Thyroid gland (tissue), 4 donors: ENCODE results near the gene SYT1. TPM values are rescaled to one million over a fixed set of nuclear protein-coding genes. Genes with fewer than 3 reads are reported as not detected.

Experiments
- DNase-seq, 2 donors: peaks; one replicate each; pipeline ENCODE4 v3.0.0-alpha.2; 2019
- H3K27ac ChIP-seq, 3 donors: fragments of 200-600 bp; sonication (generic); 1 replicate in 2 of 3; 2 replicates in 1 of 3; pipeline ENCODE4 v1.5.1; 2016 to 2019; ENCODE audit warnings: mild to moderate bottlenecking in 1 of 3, moderate library complexity in 1 of 3
- H3K27me3 ChIP-seq: fragments of 200-600 bp; sonication (generic); one replicate; pipeline ENCODE4 v1.5.1; 2019
- H3K36me3 ChIP-seq, 2 donors: fragments of 200-600 bp; sonication (generic); one replicate each; pipeline ENCODE4 v1.5.1; 2016 to 2019
- H3K4me1 ChIP-seq, 2 donors: fragments of 200-600 bp; sonication (generic); one replicate each; pipeline ENCODE4 v1.5.1; 2017 to 2019
- H3K4me3 ChIP-seq, 3 donors: fragments of 200-600 bp; sonication (generic); replicated peaks in 1 of 3; 1 replicate in 2 of 3; 2 replicates in 1 of 3; pipeline ENCODE4 v1.5.1; 2016; ENCODE audit warnings: mild to moderate bottlenecking in 1 of 3
- H3K9me3 ChIP-seq: fragments of 200-600 bp; sonication (generic); one replicate; pipeline ENCODE4 v1.5.1; 2017
- CTCF ChIP-seq, 6 experiments: fragments of 200-600 bp in 3 of 6; fragments of 450-650 bp in 3 of 6; sonication (generic) in 3 of 6; IDR thresholded peaks; one replicate each; pipeline ENCODE4 v1.5.1; 2016 to 2019; ENCODE audit warnings: antibody characterized with exemption in 6 of 6, mild to moderate bottlenecking in 2 of 6, inconsistent platforms in 1 of 6, moderate library complexity in 1 of 6
- POLR2A ChIP-seq, 2 donors: fragments of 450-650 bp; IDR thresholded peaks; one replicate each; pipeline ENCODE4 v1.6.1; 2017; ENCODE audit warnings: antibody characterized with exemption in 2 of 2, mild to moderate bottlenecking in 2 of 2, moderate library complexity in 1 of 2
- WGBS, 2 donors: methylation state at CpG; one replicate each; pipeline ENCODE4 v1.1.5; 2017; 5-methylcytosine and 5-hydroxymethylcytosine counted together
- intact Hi-C: fragments of 100-400 bp; cut with DNase I; formaldehyde crosslinking; loops from one replicate; pipeline ENCODE4 v1.15.1; 2023
- total RNA-seq, 4 donors: library from RNA; depleted of rRNA; stranded (reverse); fragments of >200 nt; gene quantifications; one replicate each; pipeline ENCODE4 v1.2.3, GENCODE V29; 2016

SYT1 gene
- total RNA-seq, 4 donors from 2014 or later: 0.58 to 2.4 (median 1.2) TPM

- no peak for TF ChIP-seq CTCF (IDR thresholded peaks at IDR 0.05)
- no peak for TF ChIP-seq POLR2A (IDR thresholded peaks at IDR 0.05)
- intact Hi-C loops: no loop called here
- Histone ChIP-seq H3K27me3 (no peaks in the 10 kb centered on the region), H3K36me3 (no peaks in the 10 kb centered on the region), H3K4me3 (no peak overlapping the region), H3K4me1 (peaks cover 0 to 6% of the 10 kb centered on the region in 2 donors), H3K27ac (no peak overlapping the region), H3K9me3 (no peaks in the 10 kb centered on the region)
- DNase-seq: peak; percentile 4 to 26
These were observed 579.5 kb downstream of the SYT1 start for GRCh38 chr12:79444089-79444488.

- Histone ChIP-seq H3K4me1 (peaks cover 0 to 11% of the 10 kb centered on the region in 2 donors), H3K27me3 (no peaks in the 10 kb centered on the region), H3K36me3 (no peaks in the 10 kb centered on the region), H3K27ac (no peak overlapping the region), H3K4me3 (no peak overlapping the region), H3K9me3 (no peaks in the 10 kb centered on the region)
- no peak for DNase-seq
- TF ChIP-seq CTCF (IDR thresholded peaks at IDR 0.05) (no peak), POLR2A (IDR thresholded peaks at IDR 0.05) (no peak)
- intact Hi-C loops: no loop called here
- WGBS, 2 donors: 95 to 96% methylated on average over 11 of the region's 11 CpGs
These were observed 584.2 kb downstream of the SYT1 start for GRCh38 chr12:79448816-79449215.

- Histone ChIP-seq H3K36me3 (no peaks in the 10 kb centered on the region), H3K27me3 (no peaks in the 10 kb centered on the region), H3K4me1 (peaks cover 0 to 5% of the 10 kb centered on the region in 2 donors), H3K4me3 (no peak overlapping the region), H3K9me3 (no peaks in the 10 kb centered on the region), H3K27ac (peak overlapping the region in 1 of 3 donors; percentile 18)
- TF ChIP-seq POLR2A (IDR thresholded peaks at IDR 0.05): no peak
- DNase-seq: no peak
- intact Hi-C loops: no loop called here
These were observed 586.8 kb downstream of the SYT1 start for GRCh38 chr12:79451365-79451764.

GRCh38 chr12:79451978-79452377 is 587.4 kb downstream of the SYT1 start:
- TF ChIP-seq CTCF (IDR thresholded peaks at IDR 0.05) (no peak), POLR2A (IDR thresholded peaks at IDR 0.05) (no peak)
- 45 to 71% methylated on average over 6 of the region's 6 CpGs for WGBS, 2 donors
- intact Hi-C loops: no loop called here
- H3K27me3 ChIP-seq: no peaks in the 10 kb centered on the region
- no peaks in the 10 kb centered on the region for H3K9me3 ChIP-seq
- peak; percentile 18 to 59 for DNase-seq
- H3K4me3 ChIP-seq: no peak overlapping the region
- H3K4me1 ChIP-seq: peaks cover 0 to 5% of the 10 kb centered on the region in 2 donors
- H3K27ac ChIP-seq: peak overlapping the region in 2 of 3 donors; percentile 1 to 18
- H3K36me3 ChIP-seq: no peaks in the 10 kb centered on the region

- WGBS, 2 donors: 88 to 98% methylated on average over 6 of the region's 6 CpGs
- TF ChIP-seq CTCF (IDR thresholded peaks at IDR 0.05) (no peak), POLR2A (IDR thresholded peaks at IDR 0.05) (no peak)
- H3K9me3 ChIP-seq: no peaks in the 10 kb centered on the region
- intact Hi-C loops: no loop called here
- peaks cover 0 to 5% of the 10 kb centered on the region in 2 donors for H3K4me1 ChIP-seq
- H3K27me3 ChIP-seq: no peaks in the 10 kb centered on the region
- H3K4me3 ChIP-seq: no peak overlapping the region
- H3K36me3 ChIP-seq: no peaks in the 10 kb centered on the region
- H3K27ac ChIP-seq: no peak overlapping the region
- no peak for DNase-seq
These were observed 588.3 kb downstream of the SYT1 start for GRCh38 chr12:79452906-79453305.

- WGBS, 2 donors: 77 to 78% methylated on average over 3 of the region's 3 CpGs
- Histone ChIP-seq H3K4me1 (peaks cover 0 to 5% of the 10 kb centered on the region in 2 donors), H3K9me3 (no peaks in the 10 kb centered on the region), H3K27ac (no peak overlapping the region), H3K36me3 (no peaks in the 10 kb centered on the region), H3K27me3 (no peaks in the 10 kb centered on the region), H3K4me3 (no peak overlapping the region)
- intact Hi-C loops: no loop called here
- no peak for DNase-seq
- no peak for TF ChIP-seq CTCF (IDR thresholded peaks at IDR 0.05)
- no peak for TF ChIP-seq POLR2A (IDR thresholded peaks at IDR 0.05)
These were observed 589.2 kb downstream of the SYT1 start for GRCh38 chr12:79453820-79454219.
